CD14-positive monocyte (primary cell): Measurements from ENCODE around the gene VPS13A. TPM values are rescaled to one million over a fixed set of nuclear protein-coding genes. Genes with fewer than 3 reads are reported as not detected.

Experiments
- DNase-seq, 3 donors: peaks; one replicate each; pipeline ENCODE4 v3.0.0-alpha.2; 2011 to 2022
- H2AFZ ChIP-seq: 2 replicates; pipeline ENCODE4 v1.6.0; 2012; ENCODE audit warnings: mild to moderate bottlenecking, low read depth, low read length, inconsistent platforms; ENCODE audit not compliant: insufficient read depth, poor library complexity, severe bottlenecking
- H3K27ac ChIP-seq, 2 donors: 1 replicate in 1 of 2; 2 replicates in 1 of 2; pipeline ENCODE4 v1.5.1; 2012 to 2013; ENCODE audit warnings: low read length in 2 of 2, control low read depth in 1 of 2, inconsistent platforms in 1 of 2, low read depth in 1 of 2, mild to moderate bottlenecking in 1 of 2
- H3K27me3 ChIP-seq, 2 donors: one replicate each; pipeline versions ENCODE4 v1.6.0 to v1.6.1; 2011 to 2013; ENCODE audit warnings: low read length in 2 of 2; ENCODE audit not compliant: control insufficient read depth in 2 of 2, insufficient read depth in 2 of 2
- H3K36me3 ChIP-seq, 2 donors: replicated peaks in 1 of 2; 1 replicate in 1 of 2; 2 replicates in 1 of 2; pipeline versions ENCODE4 v1.5.1 to v1.6.1; 2012 to 2013; ENCODE audit warnings: low read length in 2 of 2, control low read depth in 1 of 2, inconsistent platforms in 1 of 2, mild to moderate bottlenecking in 1 of 2; ENCODE audit not compliant: insufficient read depth in 2 of 2, control insufficient read depth in 1 of 2
- H3K4me1 ChIP-seq, 2 donors: 1 replicate in 1 of 2; 2 replicates in 1 of 2; pipeline versions ENCODE4 v1.5.1 to v1.6.1; 2012 to 2013; ENCODE audit warnings: low read length in 2 of 2, control low read depth in 1 of 2, inconsistent platforms in 1 of 2, mild to moderate bottlenecking in 1 of 2, moderate library complexity in 1 of 2; ENCODE audit not compliant: insufficient read depth in 2 of 2, control insufficient read depth in 1 of 2
- H3K4me2 ChIP-seq: replicated peaks from 2 replicates; pipeline ENCODE3; 2012; ENCODE audit warnings: low read length, moderate library complexity, mild to moderate bottlenecking; ENCODE audit not compliant: poor library complexity, severe bottlenecking; ENCODE audit errors: extremely low read depth
- H3K4me3 ChIP-seq, 3 experiments: fragments of 200-600 bp in 1 of 3; sonication (generic) in 1 of 3; replicated peaks in 1 of 3; 1 replicate in 2 of 3; 2 replicates in 1 of 3; pipeline ENCODE4 v1.5.1; 2011 to 2013; ENCODE audit warnings: low read length in 3 of 3, mild to moderate bottlenecking in 3 of 3, control low read depth in 2 of 3, low read depth in 2 of 3, inconsistent platforms in 1 of 3, moderate library complexity in 1 of 3
- H3K79me2 ChIP-seq: 2 replicates; pipeline ENCODE4 v1.6.0; 2012; ENCODE audit warnings: mild to moderate bottlenecking, control low read depth, inconsistent platforms, low read length, moderate library complexity; ENCODE audit not compliant: insufficient read depth
- H3K9ac ChIP-seq: 2 replicates; pipeline ENCODE4 v1.6.0; 2017; ENCODE audit warnings: low read length, mild to moderate bottlenecking; ENCODE audit not compliant: insufficient read depth, poor library complexity, severe bottlenecking
- H3K9me3 ChIP-seq, 2 donors: replicated peaks in 1 of 2; 1 replicate in 1 of 2; 2 replicates in 1 of 2; pipeline versions ENCODE4 v1.5.1 to v1.6.1; 2012 to 2013; ENCODE audit warnings: low read length in 2 of 2, control low read depth in 1 of 2; ENCODE audit not compliant: control insufficient read depth in 1 of 2, insufficient read depth in 1 of 2
- H4K20me1 ChIP-seq: 2 replicates; pipeline ENCODE4 v1.6.0; 2012; ENCODE audit warnings: mild to moderate bottlenecking, low read length, control low read depth, moderate library complexity; ENCODE audit not compliant: insufficient read depth
- H3K27ac Mint-ChIP-seq, 7 donors: one replicate each; pipeline ENCODE4 v1.8.0; 2020; ENCODE audit warnings: mild to moderate bottlenecking in 7 of 7, mixed read lengths in 7 of 7, moderate library complexity in 6 of 7, inconsistent platforms in 2 of 7
- H3K27me3 Mint-ChIP-seq, 3 donors: one replicate each; pipeline ENCODE4 v1.8.0; 2021 to 2022; ENCODE audit warnings: low read depth in 3 of 3, mild to moderate bottlenecking in 3 of 3, mixed read lengths in 3 of 3, moderate library complexity in 3 of 3, inconsistent platforms in 1 of 3
- H3K36me3 Mint-ChIP-seq, 2 donors: one replicate each; pipeline ENCODE4 v1.8.0; 2020; ENCODE audit warnings: mixed read lengths in 2 of 2, inconsistent platforms in 1 of 2, mild to moderate bottlenecking in 1 of 2
- H3K4me1 Mint-ChIP-seq: one replicate; pipeline ENCODE4 v1.8.0; 2020; ENCODE audit warnings: mild to moderate bottlenecking, mixed read lengths
- H3K4me3 Mint-ChIP-seq, 2 donors: one replicate each; pipeline ENCODE4 v1.8.0; 2020; ENCODE audit warnings: mild to moderate bottlenecking in 2 of 2, mixed read lengths in 2 of 2, moderate library complexity in 1 of 2
- H3K9me3 Mint-ChIP-seq, 7 donors: one replicate each; pipeline ENCODE4 v1.8.0; 2020 to 2022; ENCODE audit warnings: mixed read lengths in 7 of 7, mild to moderate bottlenecking in 6 of 7, moderate library complexity in 6 of 7, inconsistent platforms in 2 of 7
- CTCF ChIP-seq: fragments of 200-600 bp; IDR thresholded peaks from one replicate; pipeline ENCODE4 v1.8.0; 2022; ENCODE audit warnings: antibody characterized with exemption, mild to moderate bottlenecking
- WGBS: methylation state at CpG from one replicate; pipeline ENCODE4 v1.1.5; 2013; ENCODE audit warnings: missing lambda C conversion rate; ENCODE audit not compliant: insufficient coverage; 5-methylcytosine and 5-hydroxymethylcytosine counted together
- intact Hi-C, 2 donors: fragments of 100-400 bp; cut with micrococcal nuclease; formaldehyde crosslinking; loops; one replicate each; pipeline versions ENCODE4 v1.15.0 to v1.15.1; 2023
- polyA plus RNA-seq, 3 donors: library from polyadenylated mRNA; depleted of rRNA in 1 of 3; unstranded in 2 of 3; stranded (reverse) in 1 of 3; fragments of 300-500 nt in 2 of 3; fragments of >200 nt in 1 of 3; fragmentation: Illumina TruSeq in 2 of 3; gene quantifications; 1 replicate in 2 of 3; 2 replicates in 1 of 3; pipeline ENCODE4 v1.2.3, GENCODE V29; 2012 to 2021

Gene VPS13A
- polyA plus RNA-seq, 3 donors, result 0.27 to 1.8 (median 1.1) TPM

- TF ChIP-seq CTCF, result no peak
- no peak overlapping the region for H3K9ac ChIP-seq
- no peaks in the 10 kb centered on the region for H3K27me3 ChIP-seq
- no peak overlapping the region for H2AFZ ChIP-seq
- no CpG with 5 or more reads among the region's 5 CpGs for WGBS
- H4K20me1 ChIP-seq, result no peaks in the 10 kb centered on the region
- Mint-ChIP-seq H3K27me3 (no peaks in the 10 kb centered on the region), H3K4me1 (peaks cover 3% of the 10 kb centered on the region), H3K4me3 (no peak overlapping the region), H3K36me3 (peaks cover 28 to 39% of the 10 kb centered on the region in 2 donors), H3K9me3 (peaks cover 0 to 3% (median 1%) of the 10 kb centered on the region in 7 donors), H3K27ac (no peak overlapping the region)
- H3K4me3 ChIP-seq, result no peak overlapping the region
- intact Hi-C loops, result no loop called here
- H3K27ac ChIP-seq, result no peak overlapping the region
- peaks cover 0 to 3% of the 10 kb centered on the region in 2 donors for H3K9me3 ChIP-seq
- H3K4me1 ChIP-seq, result no peaks in the 10 kb centered on the region
- H3K36me3 ChIP-seq, result peaks cover 0 to 2% of the 10 kb centered on the region in 2 donors
- no peak for DNase-seq
- no peaks in the 10 kb centered on the region for H3K79me2 ChIP-seq
- H3K4me2 ChIP-seq, result no peak overlapping the region
Observed at GRCh38 chr9:77325058-77325457, 147.7 kb downstream of the VPS13A start.

GRCh38 chr9:77328102-77328501, 150.8 kb downstream of the VPS13A start:
- H2AFZ ChIP-seq, result no peak overlapping the region
- H3K9me3 Mint-ChIP-seq, result peaks cover 0 to 3% (median 1%) of the 10 kb centered on the region in 7 donors
- H3K27me3 Mint-ChIP-seq, result no peaks in the 10 kb centered on the region
- no peaks in the 10 kb centered on the region for H3K79me2 ChIP-seq
- H3K27me3 ChIP-seq, result no peaks in the 10 kb centered on the region
- no peak for TF ChIP-seq CTCF
- H3K9me3 ChIP-seq, result peaks cover 0 to 3% of the 10 kb centered on the region in 2 donors
- no peak for DNase-seq
- intact Hi-C loops, result no loop called here
- H3K9ac ChIP-seq, result no peak overlapping the region
- no peak overlapping the region for H3K4me3 ChIP-seq
- H3K4me3 Mint-ChIP-seq, result no peak overlapping the region
- H4K20me1 ChIP-seq, result no peaks in the 10 kb centered on the region
- H3K4me2 ChIP-seq, result no peak overlapping the region
- WGBS, result no CpG with 5 or more reads among the region's 1 CpG
- H3K36me3 Mint-ChIP-seq, result peaks cover 22 to 25% of the 10 kb centered on the region in 2 donors
- H3K36me3 ChIP-seq, result peaks cover 0 to 2% of the 10 kb centered on the region in 2 donors
- peaks cover 3% of the 10 kb centered on the region for H3K4me1 Mint-ChIP-seq
- H3K4me1 ChIP-seq, result no peaks in the 10 kb centered on the region
- H3K27ac ChIP-seq, result no peak overlapping the region
- H3K27ac Mint-ChIP-seq, result no peak overlapping the region
